ENCODE results near the gene CDCA8.
"Not testable (repeated sequence)": the region's sequence is repeated elsewhere in the genome, so short reads cannot be mapped to it uniquely, and the experiment has no call there.

- not testable (repeated sequence) for TF ChIP-seq CTCF, POLR2A (IDR thresholded peaks at IDR 0.05)
These were observed 46.3 kb downstream of the CDCA8 start for GRCh38 chr1:37738619-37739018.
